Measurements from ENCODE around the gene ARHGAP8. TPM values are rescaled to one million over a fixed set of nuclear protein-coding genes. Genes with fewer than 3 reads are reported as not detected.

ARHGAP8 gene
- total and polyA plus RNA-seq, 2 experiments from 2014 or later: 62.8 to 64.9 TPM

- TF ChIP-seq CREB1 (CRISPR knock-in tag; IDR thresholded peaks at IDR 0.05; ENCODE audit: low read depth) (no peak), JUNB (IDR thresholded peaks at IDR 0.05; ENCODE audit: unreplicated experiment) (no peak), ETS1 (IDR thresholded peaks at IDR 0.05) (no peak), CTCF (conservative IDR thresholded peaks at IDR 0.05; ENCODE audit: low read depth in 2 of 2) (no peak), EZH2phosphoT487 (IDR thresholded peaks at IDR 0.05; ENCODE audit: unreplicated experiment) (no peak), ZNF331 (CRISPR knock-in tag; IDR thresholded peaks at IDR 0.05; ENCODE audit: low read depth) (no peak), POLR2AphosphoS5 (IDR thresholded peaks at IDR 0.05; ENCODE audit: low read depth) (no peak), STAT1 (IDR thresholded peaks at IDR 0.05; ENCODE audit: unreplicated experiment) (no peak), EZH2 (IDR thresholded peaks at IDR 0.05; ENCODE audit: low read depth, unreplicated experiment) (no peak), ZNF114 (CRISPR knock-in tag; IDR thresholded peaks at IDR 0.05) (no peak), REST (IDR thresholded peaks at IDR 0.05; ENCODE audit: unreplicated experiment) (no peak), NANOG (IDR thresholded peaks at IDR 0.05; ENCODE audit: borderline replicate concordance) (no peak)
- TF ChIP-seq, protein P1, sequence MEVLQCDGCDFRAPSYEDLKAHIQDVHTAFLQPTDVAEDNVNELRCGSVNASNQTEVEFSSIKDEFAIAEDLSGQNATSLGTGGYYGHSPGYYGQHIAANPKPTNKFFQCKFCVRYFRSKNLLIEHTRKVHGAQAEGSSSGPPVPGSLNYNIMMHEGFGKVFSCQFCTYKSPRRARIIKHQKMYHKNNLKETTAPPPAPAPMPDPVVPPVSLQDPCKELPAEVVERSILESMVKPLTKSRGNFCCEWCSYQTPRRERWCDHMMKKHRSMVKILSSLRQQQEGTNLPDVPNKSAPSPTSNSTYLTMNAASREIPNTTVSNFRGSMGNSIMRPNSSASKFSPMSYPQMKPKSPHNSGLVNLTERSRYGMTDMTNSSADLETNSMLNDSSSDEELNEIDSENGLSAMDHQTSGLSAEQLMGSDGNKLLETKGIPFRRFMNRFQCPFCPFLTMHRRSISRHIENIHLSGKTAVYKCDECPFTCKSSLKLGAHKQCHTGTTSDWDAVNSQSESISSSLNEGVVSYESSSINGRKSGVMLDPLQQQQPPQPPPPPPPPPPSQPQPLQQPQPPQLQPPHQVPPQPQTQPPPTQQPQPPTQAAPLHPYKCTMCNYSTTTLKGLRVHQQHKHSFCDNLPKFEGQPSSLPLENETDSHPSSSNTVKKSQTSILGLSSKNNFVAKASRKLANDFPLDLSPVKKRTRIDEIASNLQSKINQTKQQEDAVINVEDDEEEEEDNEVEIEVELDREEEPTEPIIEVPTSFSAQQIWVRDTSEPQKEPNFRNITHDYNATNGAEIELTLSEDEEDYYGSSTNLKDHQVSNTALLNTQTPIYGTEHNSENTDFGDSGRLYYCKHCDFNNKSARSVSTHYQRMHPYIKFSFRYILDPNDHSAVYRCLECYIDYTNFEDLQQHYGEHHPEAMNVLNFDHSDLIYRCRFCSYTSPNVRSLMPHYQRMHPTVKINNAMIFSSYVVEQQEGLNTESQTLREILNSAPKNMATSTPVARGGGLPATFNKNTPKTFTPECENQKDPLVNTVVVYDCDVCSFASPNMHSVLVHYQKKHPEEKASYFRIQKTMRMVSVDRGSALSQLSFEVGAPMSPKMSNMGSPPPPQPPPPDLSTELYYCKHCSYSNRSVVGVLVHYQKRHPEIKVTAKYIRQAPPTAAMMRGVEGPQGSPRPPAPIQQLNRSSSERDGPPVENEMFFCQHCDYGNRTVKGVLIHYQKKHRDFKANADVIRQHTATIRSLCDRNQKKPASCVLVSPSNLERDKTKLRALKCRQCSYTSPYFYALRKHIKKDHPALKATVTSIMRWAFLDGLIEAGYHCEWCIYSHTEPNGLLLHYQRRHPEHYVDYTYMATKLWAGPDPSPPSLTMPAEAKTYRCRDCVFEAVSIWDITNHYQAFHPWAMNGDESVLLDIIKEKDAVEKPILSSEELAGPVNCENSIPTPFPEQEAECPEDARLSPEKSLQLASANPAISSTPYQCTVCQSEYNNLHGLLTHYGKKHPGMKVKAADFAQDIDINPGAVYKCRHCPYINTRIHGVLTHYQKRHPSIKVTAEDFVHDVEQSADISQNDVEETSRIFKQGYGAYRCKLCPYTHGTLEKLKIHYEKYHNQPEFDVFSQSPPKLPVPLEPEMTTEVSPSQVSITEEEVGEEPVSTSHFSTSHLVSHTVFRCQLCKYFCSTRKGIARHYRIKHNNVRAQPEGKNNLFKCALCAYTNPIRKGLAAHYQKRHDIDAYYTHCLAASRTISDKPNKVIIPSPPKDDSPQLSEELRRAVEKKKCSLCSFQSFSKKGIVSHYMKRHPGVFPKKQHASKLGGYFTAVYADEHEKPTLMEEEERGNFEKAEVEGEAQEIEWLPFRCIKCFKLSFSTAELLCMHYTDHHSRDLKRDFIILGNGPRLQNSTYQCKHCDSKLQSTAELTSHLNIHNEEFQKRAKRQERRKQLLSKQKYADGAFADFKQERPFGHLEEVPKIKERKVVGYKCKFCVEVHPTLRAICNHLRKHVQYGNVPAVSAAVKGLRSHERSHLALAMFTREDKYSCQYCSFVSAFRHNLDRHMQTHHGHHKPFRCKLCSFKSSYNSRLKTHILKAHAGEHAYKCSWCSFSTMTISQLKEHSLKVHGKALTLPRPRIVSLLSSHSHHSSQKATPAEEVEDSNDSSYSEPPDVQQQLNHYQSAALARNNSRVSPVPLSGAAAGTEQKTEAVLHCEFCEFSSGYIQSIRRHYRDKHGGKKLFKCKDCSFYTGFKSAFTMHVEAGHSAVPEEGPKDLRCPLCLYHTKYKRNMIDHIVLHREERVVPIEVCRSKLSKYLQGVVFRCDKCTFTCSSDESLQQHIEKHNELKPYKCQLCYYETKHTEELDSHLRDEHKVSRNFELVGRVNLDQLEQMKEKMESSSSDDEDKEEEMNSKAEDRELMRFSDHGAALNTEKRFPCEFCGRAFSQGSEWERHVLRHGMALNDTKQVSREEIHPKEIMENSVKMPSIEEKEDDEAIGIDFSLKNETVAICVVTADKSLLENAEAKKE (CRISPR knock-in tag; IDR thresholded peaks at IDR 0.05): no peak
- H3K36me3 Mint-ChIP-seq (ENCODE audit: low read depth): peaks cover 38% of the 10 kb centered on the region
- peaks cover 17% of the 10 kb centered on the region for H3K9me3 Mint-ChIP-seq
- Histone ChIP-seq H3K9me2 (ENCODE audit: insufficient read depth) (no peaks in the 10 kb centered on the region), H2AFZ (no peak overlapping the region), H3K27ac (ENCODE audit: low read depth) (no peak overlapping the region), H3K4me3 (no peak overlapping the region), H3F3A (replicated peaks; ENCODE audit: low read depth) (no peaks in the 10 kb centered on the region), H3K79me2 (replicated peaks; ENCODE audit: insufficient read depth) (no peaks in the 10 kb centered on the region), H4K20me1 (replicated peaks; ENCODE audit: insufficient read depth) (no peaks in the 10 kb centered on the region), H3K4me2 (no peak overlapping the region), H3K36me3 (ENCODE audit: insufficient read depth) (no peaks in the 10 kb centered on the region), H3K4me1 (ENCODE audit: insufficient read depth) (no peaks in the 10 kb centered on the region), H3K27me3 (ENCODE audit: insufficient read depth) (no peaks in the 10 kb centered on the region)
- H3K4me1 Mint-ChIP-seq: no peaks in the 10 kb centered on the region; the same call in 2 of the 3 replicates
- DNase-seq (ENCODE audit: low spot score) (no peak), ATAC-seq (no peak)
- no peak overlapping the region for H3K27ac Mint-ChIP-seq
- peaks cover 4% of the 10 kb centered on the region for H3K27me3 Mint-ChIP-seq (ENCODE audit: insufficient read depth, low read depth, poor library complexity)
- no peak overlapping the region for H3K4me3 Mint-ChIP-seq
Observed at GRCh38 chr22:44879301-44879680, 126.9 kb downstream of the ARHGAP8 start.
